HuH-7.5 (cell line): ENCODE measurements around the gene HDAC9.

Experiments used
- DNase-seq: peaks from one replicate; pipeline ENCODE4 v3.0.0; 2011; ENCODE audit warnings: low spot score

The HDAC9 gene

GRCh38 chr7:18494821-18495408, 634 bp upstream of the HDAC9 start:
- no peak for DNase-seq

- DNase-seq = no peak
Measured at GRCh38 chr7:18496341-18496700, 772 bp downstream of the HDAC9 start.

DNA sequence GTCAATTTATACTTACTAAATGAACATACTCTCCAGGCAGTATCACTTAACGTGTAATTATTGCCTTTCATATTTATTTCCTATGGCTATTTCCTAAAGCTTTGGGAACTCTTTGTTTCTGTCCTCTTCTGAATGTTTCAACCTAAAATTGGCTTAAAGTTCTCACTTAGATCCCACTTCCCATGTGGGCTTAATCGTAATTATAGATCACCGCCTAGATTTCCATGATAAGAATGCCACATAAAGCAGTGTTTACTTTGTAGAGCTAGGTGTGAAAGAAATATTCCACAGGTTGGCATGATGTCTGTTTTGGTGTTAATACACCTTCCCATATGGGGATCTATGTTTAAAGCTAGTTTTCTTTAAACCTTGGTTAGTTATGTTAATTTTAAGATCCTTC, 1.5 kb downstream of the HDAC9 start:
- DNase-seq = no peak

DNA sequence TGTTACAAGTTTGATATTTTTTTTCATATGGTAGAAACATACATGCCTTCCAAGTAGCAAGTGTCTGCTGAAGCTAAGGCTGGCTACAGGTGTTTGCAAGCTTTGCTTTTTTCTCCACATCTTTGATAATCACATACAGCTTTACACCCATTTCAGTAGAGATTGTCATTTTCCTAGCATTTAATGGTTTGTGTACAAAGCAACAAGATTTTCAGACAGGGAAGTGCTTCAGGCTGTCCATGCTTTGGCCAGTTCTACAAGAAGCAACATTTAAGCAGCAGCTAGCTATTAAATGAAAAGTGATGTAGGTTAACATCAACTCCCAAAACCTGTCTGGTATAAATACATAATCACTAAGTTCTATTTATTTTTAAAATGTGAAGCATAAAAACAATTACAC, 2.3 kb downstream of the HDAC9 start:
- DNase-seq = no peak

- DNase-seq = no peak
Measured at GRCh38 chr7:18498341-18498740, 2.8 kb downstream of the HDAC9 start.

GRCh38 chr7:18499407-18500177, 4.0 kb downstream of the HDAC9 start:
- DNase-seq = no peak

DNA sequence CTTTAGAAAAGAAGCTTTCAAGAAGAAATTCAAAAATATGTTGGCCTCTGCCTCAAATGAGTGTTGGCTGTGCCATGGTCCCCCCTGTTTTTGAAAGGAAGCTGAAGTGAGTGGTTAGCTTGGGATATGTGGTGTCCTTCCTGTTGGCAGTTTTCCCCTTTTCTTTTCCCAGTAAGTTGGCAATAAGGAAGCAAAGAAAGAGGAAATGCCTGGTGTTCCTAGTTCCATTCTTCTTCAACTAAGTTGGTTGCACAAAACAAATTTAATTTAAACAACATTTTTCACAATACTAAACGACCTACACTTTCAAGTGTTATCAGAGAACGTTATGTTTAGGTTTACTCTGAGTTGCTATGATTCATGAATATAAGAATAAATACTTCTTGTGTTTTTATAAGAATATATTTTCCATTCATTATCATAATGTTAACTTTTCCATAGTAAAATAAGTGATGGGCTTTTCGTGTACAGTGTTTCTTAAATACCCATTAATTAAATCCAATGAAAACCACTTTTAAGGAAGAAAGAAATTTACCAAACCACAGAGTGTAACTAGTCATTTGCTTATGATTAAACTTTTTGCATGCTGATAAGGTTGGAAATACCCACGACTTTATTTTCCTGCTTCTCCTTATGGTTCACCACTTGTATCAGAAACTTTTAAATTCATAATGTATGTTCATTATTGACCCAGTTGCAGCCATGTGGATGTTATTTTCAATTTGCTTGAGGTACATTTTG, 7.7 kb downstream of the HDAC9 start:
- no peak for DNase-seq

DNA sequence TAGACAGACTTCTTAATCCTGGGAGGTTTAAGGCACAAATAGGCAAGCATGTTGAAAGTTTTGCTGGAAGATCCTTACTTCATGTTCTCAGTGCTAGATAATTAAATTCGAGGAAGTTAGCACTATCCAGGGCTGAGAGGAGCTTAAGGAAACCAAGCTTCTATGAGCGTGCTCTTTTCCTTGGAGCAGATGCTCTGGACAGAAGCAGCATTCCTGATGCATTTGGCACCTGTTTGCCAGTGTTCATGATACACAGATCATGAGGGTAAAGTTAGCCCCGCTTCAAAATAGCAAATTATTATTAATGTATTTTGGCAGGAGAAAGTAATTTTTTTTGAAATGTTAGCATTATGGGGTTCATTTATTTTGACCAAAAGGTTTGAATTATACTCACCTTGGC, 9.4 kb downstream of the HDAC9 start:
- no peak for DNase-seq

DNA sequence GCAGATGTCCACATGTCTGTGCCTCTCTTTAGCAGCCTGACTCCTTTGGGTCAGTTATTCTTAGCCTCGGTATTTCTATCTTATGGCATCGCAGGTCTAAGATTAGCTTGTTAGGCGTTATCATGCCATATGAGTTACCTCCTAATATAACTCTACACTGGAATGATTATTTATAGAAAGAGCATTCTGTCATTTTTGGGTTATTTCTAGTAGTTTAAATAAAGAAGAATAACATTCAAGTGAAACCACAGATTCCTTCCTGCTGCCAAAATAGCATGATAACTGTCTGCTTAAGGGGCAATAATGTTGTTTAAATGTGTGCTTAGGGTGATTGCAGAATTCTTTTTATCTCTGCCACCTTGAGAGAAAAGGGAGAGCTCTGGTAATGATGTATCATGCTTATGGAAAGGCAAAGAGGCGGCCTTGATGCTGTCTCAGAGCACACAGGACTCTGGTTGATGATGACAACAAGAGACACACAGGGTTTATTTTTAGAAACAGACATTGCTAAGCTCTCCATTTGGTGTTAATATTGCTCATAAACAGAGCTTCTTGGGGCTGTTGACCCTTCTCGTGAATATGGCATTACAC, 10.4 kb downstream of the HDAC9 start:
- DNase-seq = peak; percentile 17

GRCh38 chr7:18508443-18509427, 13.2 kb downstream of the HDAC9 start:
- DNase-seq = peak; percentile 34

- DNase-seq = no peak
Measured at GRCh38 chr7:18509481-18509880, 13.9 kb downstream of the HDAC9 start.

GRCh38 chr7:18511351-18512140, 16.0 kb downstream of the HDAC9 start:
- DNase-seq = no peak

DNA sequence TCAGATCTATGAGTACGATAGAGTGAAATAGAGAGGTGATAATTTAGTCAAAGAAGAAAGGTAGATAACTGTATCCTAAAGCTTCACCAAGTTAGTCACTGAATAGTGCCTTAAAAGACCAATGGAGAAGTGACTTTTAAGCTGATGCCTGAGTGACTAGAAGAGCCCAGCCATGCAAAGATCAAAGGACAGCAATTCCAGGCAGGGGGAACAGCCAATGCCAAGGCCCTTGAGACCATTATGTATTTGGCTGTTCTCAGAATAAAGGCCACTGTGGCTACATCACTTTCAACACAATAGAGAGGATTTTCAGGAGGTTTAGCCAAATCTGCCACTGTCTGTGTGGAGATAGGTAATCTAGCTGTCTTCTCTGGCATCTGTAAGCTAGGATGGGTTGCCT, 17.8 kb downstream of the HDAC9 start:
- DNase-seq = no peak

- no peak for DNase-seq
Measured at GRCh38 chr7:18515067-18515466, 19.5 kb downstream of the HDAC9 start.

GRCh38 chr7:18517646-18518045, 22.1 kb downstream of the HDAC9 start:
- no peak for DNase-seq

GRCh38 chr7:18518555-18518954, 23.0 kb downstream of the HDAC9 start:
- no peak for DNase-seq

GRCh38 chr7:18520450-18521235, 25.1 kb downstream of the HDAC9 start:
- DNase-seq = no peak

DNA sequence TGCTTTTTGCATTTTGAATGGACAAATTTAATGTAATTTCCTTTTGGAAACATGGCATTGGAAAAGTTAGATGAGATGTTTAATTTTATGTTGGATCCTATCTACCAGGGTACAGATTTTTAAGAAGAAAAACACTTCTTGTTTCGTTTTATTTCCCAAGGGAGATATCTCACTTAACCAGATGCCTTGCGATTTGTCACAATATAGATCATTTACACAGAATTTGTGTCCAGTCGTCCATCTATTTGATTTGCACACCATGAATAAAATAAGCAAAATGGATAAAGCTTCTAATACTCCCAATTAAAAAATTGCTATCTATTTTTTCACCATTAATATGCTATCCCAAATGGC, 25.7 kb downstream of the HDAC9 start:
- DNase-seq = no peak

GRCh38 chr7:18521945-18522566, 26.5 kb downstream of the HDAC9 start:
- no peak for DNase-seq

DNA sequence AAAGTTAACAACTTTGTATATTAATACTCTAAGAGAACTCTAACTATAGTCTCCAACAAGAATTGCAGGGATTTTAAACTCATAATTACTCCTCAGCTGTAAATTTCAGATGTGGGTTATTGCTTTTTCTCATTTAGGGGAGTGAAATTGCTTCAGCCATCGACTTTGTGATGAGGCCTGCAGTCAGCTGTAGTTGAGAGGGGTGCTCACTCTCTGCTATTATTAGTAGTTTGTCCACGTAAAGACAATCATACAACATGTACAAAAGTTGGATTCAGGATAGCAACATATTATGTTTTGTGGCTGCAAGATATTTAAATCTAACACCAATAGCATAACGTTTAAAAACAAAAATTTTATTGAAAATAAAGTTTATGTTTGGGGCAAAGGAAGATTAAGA, 28.7 kb downstream of the HDAC9 start:
- no peak for DNase-seq
